Activated CD8-positive, alpha-beta memory T cell treated with anti-CD3 and anti-CD28 coated beads, Interleukin-2, amount 50 U/mL, for 24 hours (primary cell): Measurements from ENCODE around the gene CPA3.

Source experiments
- DNase-seq: peaks from one replicate; pipeline ENCODE4 v3.0.0-alpha.2; 2020; ENCODE audit errors: extremely low read depth

CPA3 gene

GRCh38 chr3:148857316-148857715 is 7.8 kb upstream of the CPA3 start:
- DNase-seq: no peak

- no peak for DNase-seq
Observed at GRCh38 chr3:148861277-148861869, 3.7 kb upstream of the CPA3 start.

DNA sequence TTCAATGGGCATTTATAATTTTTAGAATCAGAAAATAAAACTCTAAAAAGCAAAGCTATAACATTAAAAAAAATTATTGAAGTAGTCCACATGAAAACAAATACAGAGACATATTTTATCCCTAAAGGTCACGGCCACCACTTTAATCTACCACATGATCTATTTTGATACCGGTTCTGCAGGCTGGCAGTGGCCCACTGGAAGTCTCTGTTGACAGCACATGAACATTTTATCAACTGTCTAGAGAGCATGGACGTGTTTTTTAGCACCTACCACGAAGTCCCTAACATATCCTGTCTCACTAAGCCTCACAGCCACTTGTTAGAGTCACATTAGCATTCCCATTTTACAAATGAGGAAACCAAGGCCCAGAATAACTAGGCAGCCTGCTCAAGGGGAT is 1.8 kb upstream of the CPA3 start:
- no peak for DNase-seq

GRCh38 chr3:148863814-148864213 is 1.3 kb upstream of the CPA3 start:
- DNase-seq: no peak

- no peak for DNase-seq
Observed at GRCh38 chr3:148866261-148866660, 1.2 kb downstream of the CPA3 start.

DNA sequence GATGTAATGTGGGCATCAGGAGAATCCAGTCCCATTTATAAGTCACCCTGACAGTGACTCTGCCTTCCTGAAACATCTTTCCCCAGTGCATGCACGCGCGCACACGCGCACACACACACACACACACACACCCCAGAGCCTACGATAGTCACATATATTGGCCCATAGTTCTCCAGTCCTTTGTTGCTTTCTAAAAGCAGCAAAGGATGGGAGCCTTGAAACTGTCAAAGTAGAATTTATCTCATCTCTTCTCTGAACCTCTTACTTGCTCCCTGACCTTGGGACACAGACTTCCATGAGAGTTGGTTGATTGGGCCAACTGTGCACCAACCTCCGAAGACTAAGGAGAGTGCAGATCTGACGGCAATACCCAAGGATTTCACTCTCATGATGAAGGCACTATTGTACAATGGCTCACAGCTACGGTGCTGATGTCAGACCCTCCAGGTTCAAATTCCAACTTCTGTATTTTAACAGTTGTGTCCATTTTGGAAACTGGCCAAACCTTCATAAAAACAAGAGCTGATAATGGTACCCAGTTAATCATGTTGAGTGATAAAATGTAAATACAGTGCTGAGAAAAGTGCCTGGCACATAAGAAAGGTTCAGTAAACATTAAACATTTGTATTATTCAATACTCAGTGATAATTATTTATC is 8.3 kb downstream of the CPA3 start:
- no peak for DNase-seq

DNA sequence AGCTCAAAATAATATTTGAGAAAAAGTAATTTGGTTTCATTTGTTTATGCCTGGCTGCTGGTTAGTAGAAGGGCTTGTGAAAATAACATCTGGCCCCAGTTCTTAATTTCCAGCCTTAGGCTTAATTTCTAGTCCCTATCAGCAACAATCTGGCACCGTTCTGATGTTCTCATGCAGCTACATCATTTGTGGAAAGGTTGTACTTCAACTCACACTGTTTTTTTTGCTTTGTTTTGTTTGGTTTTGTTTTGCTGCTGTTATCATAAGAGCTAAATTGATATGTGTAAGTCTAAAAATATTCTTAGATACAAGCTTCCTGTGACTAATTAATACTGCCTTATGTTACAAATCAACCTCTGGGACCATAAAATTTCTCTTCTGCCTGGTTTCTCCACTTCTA is 8.9 kb downstream of the CPA3 start:
- DNase-seq: no peak

GRCh38 chr3:148878095-148878494 is 13.0 kb downstream of the CPA3 start:
- no peak for DNase-seq

DNA sequence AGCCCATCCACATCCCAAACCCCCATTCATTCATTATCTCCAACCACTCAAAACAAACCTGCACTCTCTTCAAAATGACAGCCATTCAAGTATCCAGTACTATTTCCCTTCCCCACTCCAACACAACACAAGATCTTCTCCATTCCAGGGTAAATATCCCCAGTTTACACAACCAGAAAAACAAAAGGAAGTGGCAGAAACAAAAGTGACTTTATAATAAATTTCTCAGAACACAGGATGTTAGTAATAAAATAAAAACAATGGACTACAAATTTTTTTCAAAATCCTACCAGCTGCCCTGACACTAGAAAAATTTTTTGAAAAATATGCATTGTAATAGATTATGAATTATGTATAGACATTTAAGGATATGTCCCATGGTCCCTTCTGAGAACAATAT is 14.2 kb downstream of the CPA3 start:
- DNase-seq: no peak

- DNase-seq: no peak
Observed at GRCh38 chr3:148880681-148881080, 15.6 kb downstream of the CPA3 start.

DNA sequence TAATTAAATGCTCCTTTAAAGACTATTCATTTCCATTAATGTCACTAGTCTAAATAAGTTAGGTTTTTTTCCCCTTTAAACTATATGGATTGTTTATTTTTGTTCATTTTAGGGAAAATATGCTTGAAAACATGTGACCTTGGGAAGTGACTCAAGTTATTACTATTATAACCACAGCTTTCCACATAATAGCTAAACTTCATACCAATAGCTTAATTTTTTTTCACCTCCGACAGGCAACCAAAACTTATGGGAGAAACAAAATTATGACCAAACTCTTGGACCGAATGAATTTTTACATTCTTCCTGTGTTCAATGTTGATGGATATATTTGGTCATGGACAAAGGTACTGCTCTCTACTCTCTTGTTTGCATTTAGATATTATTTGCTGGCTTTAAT is 16.2 kb downstream of the CPA3 start:
- no peak for DNase-seq

- DNase-seq: no peak
Observed at GRCh38 chr3:148882288-148882687, 17.2 kb downstream of the CPA3 start.

- no peak for DNase-seq
Observed at GRCh38 chr3:148883163-148883562, 18.1 kb downstream of the CPA3 start.

- DNase-seq: no peak
Observed at GRCh38 chr3:148884261-148884660, 19.2 kb downstream of the CPA3 start.

DNA sequence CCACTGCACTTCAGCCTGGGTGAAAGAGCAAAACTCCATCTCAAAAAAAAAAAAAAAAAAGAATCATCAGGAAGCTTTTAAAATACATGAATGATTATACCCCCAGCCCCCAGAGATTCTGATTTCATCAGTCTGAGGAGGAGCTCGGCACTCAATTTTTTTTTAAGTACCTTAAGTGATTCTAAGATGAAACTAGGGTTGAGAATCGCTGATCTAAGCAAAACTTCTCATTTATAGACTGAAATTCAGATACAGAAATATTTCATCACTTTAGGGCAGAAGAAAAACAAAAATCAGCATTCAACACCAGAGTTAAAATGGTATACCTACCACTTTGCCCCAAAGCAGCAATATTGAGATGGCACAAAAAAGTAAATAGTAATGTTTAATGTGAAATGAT is 24.7 kb downstream of the CPA3 start:
- no peak for DNase-seq

DNA sequence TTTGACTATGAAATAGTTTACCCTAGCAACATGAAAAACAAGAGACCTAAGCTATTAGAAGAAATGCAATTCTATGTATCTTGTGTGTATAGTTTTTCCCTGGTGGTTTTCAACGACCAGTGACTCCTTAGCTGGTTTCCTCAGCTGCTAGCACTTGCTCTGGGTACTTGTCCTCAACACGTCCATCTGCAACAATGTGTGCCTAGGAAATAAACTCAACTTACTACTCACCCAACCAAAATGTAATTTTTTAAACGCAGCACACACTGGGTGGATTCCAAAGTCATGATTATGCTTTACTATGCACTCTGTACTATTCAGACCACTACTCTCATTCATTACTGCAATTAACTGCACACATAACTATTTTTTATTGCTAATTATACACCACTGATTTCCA is 31.0 kb downstream of the CPA3 start:
- DNase-seq: no peak

DNA sequence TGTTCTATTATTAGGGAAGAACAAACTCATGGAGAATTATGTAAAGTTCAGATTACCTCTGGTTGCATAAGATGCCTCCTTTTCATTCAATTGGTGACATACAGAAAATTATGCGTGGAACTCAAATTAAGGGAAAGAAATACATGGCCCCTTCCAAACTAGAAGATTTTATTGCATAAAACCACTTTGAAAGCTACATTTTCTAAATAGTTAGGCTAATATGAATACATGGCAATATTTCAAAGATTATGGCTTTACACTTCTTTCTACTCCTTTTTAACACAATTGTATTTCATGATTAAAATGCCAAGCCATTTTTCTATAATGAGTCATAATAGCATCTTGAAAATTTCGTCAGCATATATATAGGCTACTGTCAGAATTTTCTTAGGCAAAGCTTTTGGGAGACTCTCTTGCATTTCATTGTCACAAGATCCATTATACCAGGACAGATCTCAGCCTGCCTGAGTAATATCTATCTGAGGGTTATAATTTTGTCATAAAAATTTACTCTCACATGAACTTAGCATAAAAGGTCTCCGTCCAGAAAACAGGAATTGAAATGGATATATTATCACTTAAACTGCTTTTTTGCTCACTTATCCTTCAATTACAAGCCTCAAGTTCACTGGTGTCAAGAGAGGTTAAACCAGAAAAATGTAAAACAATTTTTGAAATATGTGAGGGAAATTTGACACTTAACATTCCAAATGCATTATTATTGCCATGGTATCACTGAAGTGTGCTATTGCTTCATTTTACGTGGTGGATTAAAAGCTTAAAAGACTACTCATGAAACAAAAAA is 37.1 kb downstream of the CPA3 start:
- DNase-seq: no peak

- DNase-seq: no peak
Observed at GRCh38 chr3:148903022-148903442, 37.9 kb downstream of the CPA3 start.

GRCh38 chr3:148903941-148904340 is 38.8 kb downstream of the CPA3 start:
- DNase-seq: no peak

DNA sequence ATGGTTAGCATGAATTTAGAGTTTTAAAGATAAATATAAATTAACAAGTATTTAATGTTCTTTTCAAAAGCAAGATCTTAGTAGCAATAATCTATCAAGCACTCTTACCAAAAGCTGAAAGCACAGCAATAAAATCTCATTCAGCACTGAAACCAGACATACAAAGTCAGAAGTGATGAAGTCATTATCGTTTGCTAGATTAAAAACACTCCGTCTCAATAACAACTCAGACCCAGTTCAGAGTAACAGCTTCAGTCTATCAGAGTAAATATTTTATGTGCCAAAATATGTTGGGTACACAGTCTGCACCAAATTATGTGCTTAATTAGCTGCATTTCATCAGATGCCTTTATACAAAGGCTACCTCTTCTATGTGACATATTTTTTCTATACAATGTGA is 41.6 kb downstream of the CPA3 start:
- no peak for DNase-seq

- no peak for DNase-seq
Observed at GRCh38 chr3:148911173-148911572, 46.1 kb downstream of the CPA3 start.

DNA sequence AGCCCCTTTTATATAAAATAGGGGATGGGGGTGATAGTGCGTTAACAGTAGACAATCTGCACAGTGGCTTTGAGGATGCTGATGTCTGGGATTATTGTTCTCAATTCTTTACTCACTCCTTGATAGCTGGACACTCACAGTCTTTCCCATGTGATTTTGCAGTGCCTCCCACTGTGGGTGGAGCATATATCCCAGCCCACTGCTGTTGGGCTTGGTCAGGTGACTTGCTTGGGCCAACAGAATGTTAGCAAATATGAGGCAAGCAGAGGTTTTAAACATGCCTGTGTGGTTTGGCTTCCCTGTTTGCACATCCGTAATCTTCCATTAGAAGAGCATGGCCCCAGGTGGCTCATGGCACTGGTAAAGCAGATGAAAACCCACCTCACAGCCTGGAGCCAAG is 46.5 kb downstream of the CPA3 start:
- DNase-seq: no peak
